Lung (tissue), 12 donors: ENCODE data around the gene BABAM2. TPM values are rescaled to one million over a fixed set of nuclear protein-coding genes. Genes with fewer than 3 reads are reported as not detected.

Experiments used
- ATAC-seq: fragments of 200-7000 bp; cut with Tn5 transposase; one replicate; pipeline ENCODE4 v1.9.1; 2020; ENCODE audit warnings: moderate number of reproducible peaks; ENCODE audit not compliant: insufficient read depth, low FRiP score
- DNase-seq, 3 donors: peaks; one replicate each; pipeline ENCODE4 v3.0.0-alpha.2; 2013 to 2017
- H3K27ac ChIP-seq, 2 donors: one replicate each; pipeline ENCODE4 v1.5.1; 2013; ENCODE audit warnings: mild to moderate bottlenecking in 2 of 2, moderate library complexity in 2 of 2, control low read depth in 1 of 2, inconsistent platforms in 1 of 2, low read depth in 1 of 2, low read length in 1 of 2
- H3K27me3 ChIP-seq, 3 donors: one replicate each; pipeline ENCODE4 v1.5.1; 2013; ENCODE audit warnings: low read length in 2 of 3; ENCODE audit not compliant: control insufficient read depth in 3 of 3, insufficient read depth in 3 of 3
- H3K36me3 ChIP-seq, 4 donors: one replicate each; pipeline ENCODE4 v1.5.1; 2013; ENCODE audit warnings: low read length in 4 of 4, mild to moderate bottlenecking in 1 of 4, moderate library complexity in 1 of 4; ENCODE audit not compliant: control insufficient read depth in 4 of 4, insufficient read depth in 4 of 4
- H3K4me1 ChIP-seq, 5 donors: one replicate each; pipeline ENCODE4 v1.5.1; 2013; ENCODE audit warnings: low read length in 5 of 5, mild to moderate bottlenecking in 2 of 5, moderate library complexity in 1 of 5; ENCODE audit not compliant: control insufficient read depth in 5 of 5, insufficient read depth in 5 of 5
- H3K4me3 ChIP-seq: one replicate; pipeline ENCODE4 v1.5.1; 2013; ENCODE audit warnings: mild to moderate bottlenecking, control low read depth, moderate library complexity
- H3K9ac ChIP-seq, 2 donors: one replicate each; pipeline ENCODE4 v1.5.1; 2013; ENCODE audit warnings: low read length in 2 of 2, control low read depth in 1 of 2; ENCODE audit not compliant: insufficient read depth in 1 of 2
- H3K9me3 ChIP-seq, 4 donors: one replicate each; pipeline ENCODE4 v1.5.1; 2013; ENCODE audit warnings: low read length in 3 of 4, mild to moderate bottlenecking in 1 of 4, moderate library complexity in 1 of 4; ENCODE audit not compliant: control insufficient read depth in 4 of 4, insufficient read depth in 3 of 4
- WGBS, 2 donors: extraction: QIAGEN DNeasy Blood & Tissue Kit; methylation state at CpG; one replicate each; pipeline ENCODE4 v1.1.7; 2013; 5-methylcytosine and 5-hydroxymethylcytosine counted together
- polyA plus RNA-seq, 2 donors: library from polyadenylated mRNA; stranded (reverse); fragments of 200-250 nt; gene quantifications; one replicate each; pipeline ENCODE4 v1.2.1, GENCODE V29; 2013
- total RNA-seq, 2 donors: library from RNA; depleted of rRNA in 1 of 2; stranded (reverse); fragments of >200 nt in 1 of 2; gene quantifications; one replicate each; pipeline ENCODE4 v1.2.1, GENCODE V29; 2014 to 2021
- TF ChIP-seq, protein P1 (sequence below): IDR thresholded peaks from 2 replicates; pipeline ENCODE4 v1.5.1; 2012; ENCODE audit warnings: mild to moderate bottlenecking; ENCODE audit errors: control extremely low read depth, extremely low read depth
- donor health status: control.
- donor health status: control.
- donor health status: Bipolar disorder and iron deficiency.
- donor health status: healthy.
- donor health status: DM: yes; HTN: yes; CAD: no.

BABAM2 gene
- total and polyA plus RNA-seq, 4 donors: 19.0 to 43.3 (median 33.7) TPM

DNA sequence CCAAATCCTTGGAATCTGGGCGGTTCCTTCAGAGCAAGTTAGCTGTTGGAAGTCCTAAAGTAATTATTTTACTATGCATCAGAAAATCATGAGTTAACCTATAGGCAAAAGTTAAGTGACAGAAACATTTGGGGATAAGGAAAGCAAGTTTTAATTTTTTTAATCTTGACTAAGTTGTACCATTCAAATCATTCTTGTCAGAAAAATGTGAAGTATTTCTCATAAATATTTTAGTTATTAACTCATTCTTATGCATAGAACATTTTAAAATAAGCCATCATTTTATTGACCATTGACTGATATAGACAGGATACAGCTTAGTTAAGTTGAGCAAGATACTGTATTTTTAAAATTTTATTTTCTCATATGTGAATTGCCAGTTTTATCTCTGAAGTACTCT lies 403.9 kb downstream of the BABAM2 start:
- H3K4me3 ChIP-seq: no peak overlapping the region
- H3K9ac ChIP-seq: no peak overlapping the region
- WGBS, 2 donors: 95 to 100% methylated on average over 1 of the region's 1 CpG
- H3K27me3 ChIP-seq: no peaks in the 10 kb centered on the region
- ATAC-seq (no peak), DNase-seq (no peak)
- TF ChIP-seq, protein P1, sequence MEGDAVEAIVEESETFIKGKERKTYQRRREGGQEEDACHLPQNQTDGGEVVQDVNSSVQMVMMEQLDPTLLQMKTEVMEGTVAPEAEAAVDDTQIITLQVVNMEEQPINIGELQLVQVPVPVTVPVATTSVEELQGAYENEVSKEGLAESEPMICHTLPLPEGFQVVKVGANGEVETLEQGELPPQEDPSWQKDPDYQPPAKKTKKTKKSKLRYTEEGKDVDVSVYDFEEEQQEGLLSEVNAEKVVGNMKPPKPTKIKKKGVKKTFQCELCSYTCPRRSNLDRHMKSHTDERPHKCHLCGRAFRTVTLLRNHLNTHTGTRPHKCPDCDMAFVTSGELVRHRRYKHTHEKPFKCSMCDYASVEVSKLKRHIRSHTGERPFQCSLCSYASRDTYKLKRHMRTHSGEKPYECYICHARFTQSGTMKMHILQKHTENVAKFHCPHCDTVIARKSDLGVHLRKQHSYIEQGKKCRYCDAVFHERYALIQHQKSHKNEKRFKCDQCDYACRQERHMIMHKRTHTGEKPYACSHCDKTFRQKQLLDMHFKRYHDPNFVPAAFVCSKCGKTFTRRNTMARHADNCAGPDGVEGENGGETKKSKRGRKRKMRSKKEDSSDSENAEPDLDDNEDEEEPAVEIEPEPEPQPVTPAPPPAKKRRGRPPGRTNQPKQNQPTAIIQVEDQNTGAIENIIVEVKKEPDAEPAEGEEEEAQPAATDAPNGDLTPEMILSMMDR: no peak
- H3K36me3 ChIP-seq: peaks cover 0 to 8% (median 1%) of the 10 kb centered on the region in 4 donors
- H3K27ac ChIP-seq: no peak overlapping the region
- H3K4me1 ChIP-seq: peaks cover 0 to 4% (median 0%) of the 10 kb centered on the region in 5 donors
- no peaks in the 10 kb centered on the region for H3K9me3 ChIP-seq

DNA sequence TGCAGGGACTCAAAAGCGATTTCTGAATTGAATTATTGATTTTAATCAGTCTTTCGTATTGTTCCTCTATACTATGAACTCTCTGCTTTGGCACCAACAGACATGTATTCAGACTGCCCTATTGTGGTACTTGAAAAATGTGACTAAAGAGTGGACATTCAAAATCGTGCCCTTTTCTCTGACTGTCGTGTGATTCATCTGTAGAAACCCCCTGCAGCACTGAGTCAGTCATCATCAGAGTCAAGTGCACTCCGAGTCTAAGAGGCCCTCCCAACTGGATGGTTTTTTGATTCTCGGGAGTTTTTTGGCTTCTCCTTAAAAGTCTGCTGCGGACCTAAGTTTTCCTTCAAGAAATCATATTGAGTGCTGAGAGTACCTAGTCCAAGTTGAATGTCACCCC lies 405.7 kb downstream of the BABAM2 start:
- Histone ChIP-seq H3K4me1 (peaks cover 0 to 18% (median 3%) of the 10 kb centered on the region in 5 donors), H3K4me3 (no peak overlapping the region), H3K9me3 (no peaks in the 10 kb centered on the region), H3K27ac (no peak overlapping the region), H3K9ac (no peak overlapping the region), H3K36me3 (peaks cover 0 to 10% (median 2%) of the 10 kb centered on the region in 4 donors), H3K27me3 (no peaks in the 10 kb centered on the region)
- ATAC-seq (no peak), DNase-seq (no peak)
- 90 to 96% methylated on average over 7 of the region's 7 CpGs for WGBS, 2 donors
- TF ChIP-seq, protein P1: no peak

DNA sequence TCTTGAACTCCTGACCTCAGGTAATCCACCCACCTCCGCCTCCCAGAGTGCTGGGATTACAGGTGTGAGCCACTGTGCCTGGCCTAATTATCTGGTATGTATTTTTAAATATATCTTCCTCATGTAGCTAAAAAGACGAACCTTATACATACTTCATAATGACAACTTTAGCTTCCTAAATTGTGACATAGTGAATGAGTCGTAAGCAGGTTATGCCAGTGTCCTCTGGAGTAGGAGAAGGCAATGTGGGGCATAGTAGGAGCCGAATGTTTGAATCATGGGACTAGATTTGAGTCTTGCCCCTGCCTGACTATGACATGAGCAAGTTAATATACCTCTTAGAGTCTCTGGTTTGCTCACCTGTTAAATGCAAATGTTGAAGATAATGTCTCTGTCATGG lies 406.4 kb downstream of the BABAM2 start:
- WGBS, 2 donors: 87 to 90% methylated on average over 4 of the region's 4 CpGs
- H3K27ac ChIP-seq: no peak overlapping the region
- peaks cover 0 to 22% (median 3%) of the 10 kb centered on the region in 5 donors for H3K4me1 ChIP-seq
- no peak for DNase-seq
- peaks cover 0 to 10% (median 3%) of the 10 kb centered on the region in 4 donors for H3K36me3 ChIP-seq
- no peak overlapping the region for H3K9ac ChIP-seq
- TF ChIP-seq, protein P1: no peak
- H3K9me3 ChIP-seq: no peaks in the 10 kb centered on the region
- no peak overlapping the region for H3K4me3 ChIP-seq
- no peak for ATAC-seq
- no peaks in the 10 kb centered on the region for H3K27me3 ChIP-seq

DNA sequence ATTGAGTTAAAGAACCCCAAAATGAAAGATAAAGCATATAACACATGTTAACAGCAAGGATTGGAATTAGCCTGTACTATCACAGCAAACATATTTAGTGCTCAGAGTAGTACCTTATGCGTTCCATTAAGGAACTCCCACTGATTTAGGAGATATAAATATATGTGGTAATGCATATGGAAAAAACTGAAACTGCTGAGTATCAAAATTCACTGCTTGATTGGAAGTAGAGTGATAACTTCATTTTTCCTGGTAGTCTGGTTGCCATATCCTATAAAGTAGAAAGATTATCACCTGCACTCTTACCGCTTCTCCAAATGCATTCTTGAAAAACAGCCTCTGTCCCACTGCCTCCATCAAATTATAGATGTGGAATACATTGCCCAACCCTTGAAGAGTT lies 407.0 kb downstream of the BABAM2 start:
- ATAC-seq: no peak

More for the DNA sequence above, 407.0 kb downstream of the BABAM2 start:
- Histone ChIP-seq H3K4me3 (no peak overlapping the region), H3K36me3 (peaks cover 0 to 10% (median 3%) of the 10 kb centered on the region in 4 donors), H3K9me3 (no peaks in the 10 kb centered on the region), H3K4me1 (peaks cover 0 to 21% (median 2%) of the 10 kb centered on the region in 5 donors), H3K27me3 (no peaks in the 10 kb centered on the region), H3K27ac (no peak overlapping the region), H3K9ac (no peak overlapping the region)
- 98 to 99% methylated on average over 2 of the region's 2 CpGs for WGBS, 2 donors
- TF ChIP-seq, protein P1: no peak
- no peak for DNase-seq
